Measurements from ENCODE around the gene AHI1. TPM values are rescaled to one million over a fixed set of nuclear protein-coding genes. Genes with fewer than 3 reads are reported as not detected.
"Not testable (repeated sequence)": the region's sequence is repeated elsewhere in the genome, so short reads cannot be mapped to it uniquely, and the experiment has no call there.

The AHI1 gene
- total RNA-seq, 1 donor from 2014 or later = 18.4 TPM

DNA sequence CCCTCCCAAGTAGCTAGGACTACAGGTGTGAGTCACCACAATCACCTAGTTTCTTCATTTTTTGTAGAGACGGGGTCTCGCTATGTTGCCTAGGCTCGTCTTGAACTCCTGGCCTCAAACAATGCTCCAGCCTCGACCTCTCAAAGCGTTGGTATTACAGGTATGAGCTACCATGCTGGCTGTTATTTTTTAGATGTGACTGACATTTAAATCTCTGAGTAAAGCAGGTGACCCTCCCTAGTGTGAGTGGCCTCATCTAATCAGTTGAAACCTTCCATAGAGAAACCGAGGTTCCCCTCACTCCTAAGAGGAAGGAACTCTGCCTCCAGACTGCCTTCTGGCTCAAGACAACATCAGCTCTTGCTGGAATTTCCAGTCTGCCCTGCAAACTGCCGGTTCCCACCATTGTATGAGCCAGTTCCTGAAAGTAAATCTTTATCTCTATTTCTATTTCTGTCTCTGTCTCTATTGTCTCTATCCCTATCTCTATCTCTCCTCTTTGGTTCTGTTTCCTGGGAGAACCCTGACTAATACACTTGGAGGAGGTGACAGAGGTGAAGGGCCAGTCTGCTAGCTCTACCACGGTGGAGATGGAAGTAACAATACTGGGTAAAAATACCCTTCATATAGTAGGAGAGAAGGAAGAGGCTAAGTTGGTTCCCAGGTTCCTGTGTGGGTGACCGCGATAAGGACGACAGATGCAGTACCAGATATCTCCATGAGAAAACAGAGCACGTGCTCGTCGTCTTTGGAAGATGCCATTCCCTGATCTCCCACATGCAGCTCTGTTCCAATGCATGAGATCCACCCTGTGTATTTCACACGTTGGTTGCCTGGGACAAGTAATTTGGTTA, 235.4 kb downstream of the AHI1 start:
- no peak for DNase-seq (ENCODE audit: low read depth)

- DNase-seq (ENCODE audit: low read depth) = no peak
Observed at GRCh38 chr6:135260612-135261011, 236.9 kb downstream of the AHI1 start.

DNA sequence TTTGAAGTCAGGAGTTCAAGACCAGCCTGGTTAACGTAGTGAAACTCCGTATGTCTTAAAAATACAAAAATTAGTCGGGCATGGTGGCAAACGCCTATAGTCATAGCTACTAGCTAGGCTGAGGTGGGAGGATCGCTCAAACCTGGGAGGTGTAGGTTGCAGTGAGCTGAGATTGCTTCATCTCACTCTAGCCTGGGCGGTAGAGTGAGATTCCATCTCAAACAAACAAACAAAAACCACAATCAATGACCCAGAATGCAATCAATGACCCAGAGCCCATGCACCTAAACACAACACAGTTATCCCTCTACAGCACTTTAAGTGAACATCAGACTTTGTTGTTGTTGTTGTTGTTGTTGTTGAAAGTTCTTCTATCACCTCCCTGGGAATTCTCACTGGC, 238.6 kb downstream of the AHI1 start:
- DNase-seq (ENCODE audit: low read depth) = peak; percentile 61

DNA sequence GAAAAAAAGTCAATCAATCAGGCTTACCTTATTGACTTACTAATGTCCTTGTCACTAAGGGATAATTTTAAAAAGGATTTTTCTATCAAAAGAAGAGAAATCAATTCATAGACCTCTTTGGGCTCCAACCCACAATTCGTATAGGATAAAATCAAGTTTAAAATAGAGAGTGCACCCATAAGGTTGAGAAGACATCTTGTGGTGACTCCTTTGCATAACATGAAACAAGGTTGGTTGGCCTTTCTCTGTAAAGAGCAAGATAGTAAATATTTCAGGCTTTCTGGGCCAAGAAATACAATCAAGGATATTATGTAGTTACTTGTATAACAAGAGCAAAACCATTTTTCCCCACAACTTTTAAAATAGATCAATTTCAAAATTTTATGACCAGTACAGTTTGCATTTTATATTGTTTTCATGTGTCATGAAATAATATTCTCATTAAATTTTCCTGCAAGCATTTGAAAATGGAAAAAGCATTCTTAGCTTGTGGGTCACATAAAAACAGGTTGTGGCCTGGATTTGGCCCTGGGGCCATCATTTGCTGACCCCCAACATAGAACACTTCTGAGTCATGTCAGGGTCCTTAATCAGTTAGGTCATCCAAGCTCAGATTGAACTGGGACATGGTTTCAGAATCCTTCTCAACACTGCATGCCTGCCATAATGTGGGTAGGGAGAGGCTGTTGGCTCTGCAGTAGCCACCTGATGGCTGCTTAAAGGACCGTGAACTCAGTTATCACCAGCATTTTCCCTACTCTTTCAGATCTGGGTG, 239.7 kb downstream of the AHI1 start:
- no peak for DNase-seq (ENCODE audit: low read depth)

DNA sequence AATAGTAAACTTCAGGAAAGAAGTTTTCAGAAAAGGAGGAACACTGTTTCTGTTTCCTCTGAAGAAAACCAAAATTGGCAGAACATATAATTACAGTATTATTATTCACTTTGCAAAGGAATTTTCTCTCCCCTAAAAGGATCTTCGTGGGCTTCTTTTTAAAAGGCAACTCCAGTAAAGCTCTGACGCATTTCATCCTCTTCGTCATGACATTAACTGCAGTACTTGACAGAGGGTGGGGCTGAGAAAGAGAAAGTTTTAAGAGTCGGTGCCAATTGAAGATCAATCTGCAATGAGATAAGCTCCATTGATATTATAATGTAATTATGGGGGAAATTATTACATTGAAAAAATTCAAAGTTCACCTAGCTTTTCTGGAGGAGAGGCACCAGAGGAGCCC, 240.7 kb downstream of the AHI1 start:
- DNase-seq (ENCODE audit: low read depth) = no peak

DNA sequence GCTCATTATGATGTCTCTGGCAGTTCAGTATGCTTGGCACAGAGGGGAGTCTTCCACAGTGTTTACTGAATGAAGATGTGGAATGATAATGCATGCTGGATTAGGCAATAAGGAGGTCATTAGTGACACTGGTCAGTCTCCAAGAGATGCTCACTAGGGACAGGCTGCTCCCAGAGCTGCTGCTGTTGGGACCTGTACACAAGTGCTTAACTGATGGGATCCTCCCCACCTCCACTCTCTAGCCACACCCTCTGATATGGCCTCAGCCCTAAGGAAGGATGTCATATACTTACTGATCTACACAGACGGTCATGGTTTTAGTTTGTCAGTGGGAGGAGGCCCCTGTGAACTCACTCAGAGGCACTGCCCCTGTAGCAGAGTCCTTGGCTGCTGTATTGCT, 243.1 kb downstream of the AHI1 start:
- DNase-seq (ENCODE audit: low read depth) = no peak

- DNase-seq (ENCODE audit: low read depth) = no peak
Observed at GRCh38 chr6:135251498-135252441, 245.8 kb downstream of the AHI1 start.

DNA sequence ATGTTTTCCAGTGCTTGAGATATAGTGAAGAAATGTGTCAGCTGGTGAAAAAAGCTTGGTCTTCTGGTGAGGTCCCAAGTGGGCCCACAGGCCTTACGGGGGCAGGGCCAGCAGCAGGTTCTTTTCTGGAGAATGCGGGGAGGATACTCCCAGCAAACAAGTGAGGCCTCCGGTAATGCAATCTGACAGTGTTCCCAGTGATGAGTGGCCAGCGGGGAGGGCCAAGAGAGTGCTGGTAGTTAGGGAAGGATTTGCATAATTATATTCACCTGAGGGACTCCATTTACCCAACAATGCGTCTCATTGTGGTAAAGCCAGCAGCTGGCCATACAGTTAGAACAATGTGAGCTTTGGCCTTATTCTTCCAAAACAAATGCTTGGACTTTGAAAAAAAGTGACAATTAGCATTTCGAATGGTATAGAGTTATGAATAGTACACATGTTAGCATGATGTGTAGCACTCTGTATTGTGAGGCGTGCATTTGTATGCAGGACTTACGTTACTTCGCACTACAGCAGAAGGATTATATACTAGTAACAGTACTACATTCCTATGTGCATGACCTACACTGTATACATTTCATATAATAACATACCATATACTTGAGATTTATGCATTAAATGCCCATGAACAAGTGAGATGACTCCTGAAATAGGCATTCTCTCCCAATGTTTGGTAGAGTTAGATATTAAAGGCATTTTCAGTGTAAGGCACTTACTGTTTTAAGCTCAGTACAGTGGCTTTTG, 246.6 kb downstream of the AHI1 start:
- DNase-seq (ENCODE audit: low read depth) = no peak

GRCh38 chr6:135250234-135250633, 247.3 kb downstream of the AHI1 start:
- no peak for DNase-seq (ENCODE audit: low read depth)

- DNase-seq (ENCODE audit: low read depth) = not testable (repeated sequence)
Observed at GRCh38 chr6:135246412-135247012, 251.0 kb downstream of the AHI1 start.

DNA sequence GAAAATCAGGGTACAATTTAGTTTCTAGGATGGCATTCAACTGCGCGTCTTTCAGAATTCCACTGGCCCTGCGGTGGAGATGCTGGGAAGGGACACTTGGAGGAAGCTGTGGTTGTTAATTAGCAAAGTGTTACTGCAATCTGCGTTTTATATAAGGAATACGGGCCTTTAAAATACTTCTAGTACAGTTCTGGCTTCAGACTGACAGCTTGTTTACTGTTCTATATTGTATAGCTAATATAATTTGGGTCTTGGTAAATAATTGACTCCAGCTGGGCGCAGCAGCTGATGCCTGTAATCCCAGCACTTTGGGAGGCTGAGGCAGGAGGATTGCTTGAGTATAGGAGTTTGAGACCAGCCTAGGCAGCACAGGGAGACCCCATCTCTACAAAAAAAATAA, 252.7 kb downstream of the AHI1 start:
- no peak for DNase-seq (ENCODE audit: low read depth)

GRCh38 chr6:135243871-135244796, 253.4 kb downstream of the AHI1 start:
- no peak for DNase-seq (ENCODE audit: low read depth)

- no peak for DNase-seq (ENCODE audit: low read depth)
Observed at GRCh38 chr6:135240711-135241110, 256.8 kb downstream of the AHI1 start.

DNA sequence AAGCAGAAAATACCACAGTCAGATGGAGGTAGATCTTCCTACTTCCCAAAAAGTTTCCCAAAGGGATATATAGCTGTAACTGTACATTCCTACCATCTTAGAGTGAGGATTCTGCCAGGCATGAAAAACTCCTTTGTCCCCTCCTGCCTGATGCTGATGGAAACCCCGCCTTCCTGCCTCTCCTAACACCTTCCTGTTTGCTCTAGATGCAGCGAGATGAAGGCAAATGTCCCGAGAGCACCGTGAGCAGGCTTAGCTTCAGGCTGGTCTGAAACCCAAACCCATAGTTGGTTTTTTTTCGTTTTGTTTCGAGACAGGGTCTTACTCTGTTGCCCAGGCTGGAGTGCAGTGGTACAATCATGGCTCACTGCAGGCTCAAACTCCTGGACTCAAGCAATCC, 260.8 kb downstream of the AHI1 start:
- no peak for DNase-seq (ENCODE audit: low read depth)

DNA sequence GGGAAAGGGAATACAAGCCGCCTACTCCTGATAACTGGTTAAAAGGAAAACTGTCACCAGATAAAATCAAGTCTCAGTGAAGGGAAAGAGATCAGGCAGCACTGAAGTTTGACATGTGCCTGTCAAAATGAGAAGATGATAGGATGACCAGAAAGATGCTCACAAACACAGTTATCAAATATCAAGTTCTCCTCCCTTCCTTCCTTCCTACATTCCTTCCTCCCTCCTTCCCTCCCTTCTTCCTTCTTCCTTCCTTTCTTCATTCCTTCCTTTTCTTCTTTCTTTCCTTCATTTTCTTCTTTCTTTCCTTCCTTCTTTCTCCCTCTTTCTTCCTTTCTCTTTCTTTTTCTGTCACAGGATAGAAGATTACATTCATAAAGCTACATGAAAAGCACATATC, 261.2 kb downstream of the AHI1 start:
- no peak for DNase-seq (ENCODE audit: low read depth)

- DNase-seq (ENCODE audit: low read depth) = no peak
Observed at GRCh38 chr6:135235716-135236115, 261.8 kb downstream of the AHI1 start.

DNA sequence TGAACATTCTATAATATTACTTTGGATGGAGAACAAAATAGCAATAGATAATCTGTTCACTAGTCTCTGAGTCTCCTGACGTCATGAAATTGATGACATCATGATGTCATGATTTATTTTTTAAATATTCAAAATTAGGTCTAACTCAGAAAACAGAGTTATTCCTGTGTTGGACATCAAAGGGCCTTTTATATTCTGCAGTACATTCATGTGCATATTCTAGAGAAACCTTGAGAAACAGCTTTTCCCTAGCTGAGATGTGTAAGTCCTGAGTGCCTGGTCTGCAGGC, 263.1 kb downstream of the AHI1 start:
- no peak for DNase-seq (ENCODE audit: low read depth)

DNA sequence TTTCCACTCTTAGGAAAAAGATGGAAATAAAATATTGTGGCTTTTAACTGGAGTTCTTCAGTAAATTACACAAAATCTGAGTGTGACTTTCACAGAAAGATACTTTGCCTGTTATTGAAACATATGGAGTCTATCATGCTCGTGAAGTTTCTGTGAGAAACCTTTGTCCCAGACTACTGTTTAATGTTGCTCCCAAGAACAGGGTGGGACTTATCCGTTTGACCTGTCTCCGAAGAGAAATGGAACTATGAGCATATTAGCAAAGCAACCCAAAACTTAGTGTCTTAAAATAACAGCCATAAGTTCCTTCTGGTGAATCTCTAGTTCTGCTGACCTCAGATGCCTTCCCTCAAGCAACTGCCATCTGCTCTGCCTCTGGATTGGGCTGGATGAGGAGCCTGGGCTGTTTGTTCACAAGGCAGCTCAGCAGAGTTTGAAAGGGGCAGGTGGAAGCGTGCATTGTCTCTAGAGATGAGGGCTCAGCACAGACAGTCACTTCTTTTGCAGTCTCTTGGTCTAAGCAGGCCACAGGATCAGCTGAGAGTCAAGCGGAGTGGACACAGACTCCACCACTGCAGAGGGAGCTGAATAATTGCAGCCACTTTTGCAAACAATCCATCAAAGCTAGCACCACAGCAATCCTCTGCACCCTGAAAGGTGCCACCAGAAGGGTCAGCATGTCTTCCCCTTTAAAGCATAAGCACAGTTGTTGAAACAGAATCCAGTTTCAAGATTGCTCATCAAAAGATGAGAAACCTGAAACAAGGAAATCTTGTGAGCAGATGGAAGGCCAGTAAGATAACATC, 263.7 kb downstream of the AHI1 start:
- no peak for DNase-seq (ENCODE audit: low read depth)

All from renal cortical epithelial cell (primary cell).